Globus pallidus (tissue), 1 donor: Measurements from ENCODE around the gene BEGAIN.
"Not testable (repeated sequence)": the region's sequence is repeated elsewhere in the genome, so short reads cannot be mapped to it uniquely, and the experiment has no call there.

Experiments
- DNase-seq: peaks from one replicate; pipeline ENCODE4 v3.0.0-alpha.2; 2015; ENCODE audit warnings: low spot score

The BEGAIN gene

DNA sequence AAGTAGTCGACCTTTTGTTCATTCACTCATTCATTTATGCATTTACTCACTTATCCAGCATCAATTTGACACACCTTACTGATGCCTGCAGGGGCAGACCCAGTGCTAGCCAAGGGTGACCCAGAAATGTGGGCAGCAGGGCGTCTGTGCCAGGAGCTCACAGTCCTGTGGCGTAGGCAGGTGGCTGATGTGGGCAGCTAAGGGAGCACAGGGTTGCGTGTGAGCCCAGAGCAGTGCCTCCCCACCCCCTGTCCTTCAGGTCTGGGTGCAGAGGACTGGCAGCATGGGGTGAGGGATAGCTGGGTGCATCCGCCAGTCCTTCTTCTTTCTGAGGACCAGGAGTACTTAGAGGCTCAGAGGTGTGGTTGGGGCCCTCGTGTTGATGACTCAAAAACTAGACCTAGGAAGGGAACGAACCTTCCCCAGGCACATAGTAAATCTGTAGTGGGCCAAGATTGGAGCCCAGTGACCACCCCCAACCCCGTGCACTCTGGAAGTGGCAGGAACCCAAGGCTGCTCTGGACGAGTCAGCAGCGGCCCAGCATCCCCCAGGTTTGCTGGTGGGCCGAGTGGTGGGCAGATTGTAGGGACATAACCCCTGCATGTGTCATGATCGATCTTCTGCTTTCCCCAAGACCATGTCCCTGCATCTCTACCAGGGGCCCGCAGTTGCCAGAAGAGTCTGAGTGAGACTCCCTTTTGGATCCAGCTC lies 63.9 kb downstream of the BEGAIN start:
- DNase-seq: no peak

DNA sequence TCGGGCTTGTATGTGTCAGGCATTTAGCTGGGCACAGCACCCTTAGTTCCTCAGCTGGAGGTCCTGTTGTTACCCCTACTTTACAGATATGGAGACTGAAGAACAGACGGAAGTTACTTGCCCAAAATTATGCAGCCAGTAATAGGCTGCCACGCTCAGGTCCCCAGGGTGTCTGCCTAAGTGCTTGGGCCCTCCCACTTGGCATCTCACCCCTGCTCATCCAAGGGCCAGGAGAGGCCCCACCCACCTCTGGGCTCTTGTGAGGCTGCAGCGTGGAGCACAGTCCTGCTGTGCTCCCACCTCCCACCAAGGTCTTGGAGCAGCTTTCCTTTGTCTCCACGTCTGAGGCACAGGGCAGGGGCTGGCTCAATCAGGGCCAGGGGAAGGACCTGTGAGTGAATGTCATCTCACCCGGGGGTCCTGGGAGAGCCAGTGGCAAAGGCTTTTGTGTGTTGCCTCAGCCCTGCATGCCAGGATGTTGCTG lies 64.6 kb downstream of the BEGAIN start:
- no peak for DNase-seq

DNA sequence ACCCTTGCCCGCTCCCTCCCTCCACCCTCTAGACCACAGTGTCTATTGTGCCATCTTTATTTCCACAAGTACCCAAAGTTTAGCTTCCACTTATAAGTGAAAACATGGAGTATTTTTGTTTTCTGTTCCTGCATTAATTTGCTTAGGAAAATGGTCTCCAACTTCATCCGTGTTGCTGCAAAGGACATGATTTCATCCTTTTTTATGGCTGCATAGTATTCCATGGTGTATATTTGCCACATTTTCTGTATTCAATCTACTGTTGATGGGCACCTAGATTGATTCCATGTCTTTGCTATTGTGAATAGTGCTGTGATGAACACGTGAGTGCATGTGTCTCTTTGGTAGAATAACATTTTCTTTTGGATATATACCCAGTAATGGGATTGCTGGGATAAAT lies 81.2 kb downstream of the BEGAIN start:
- not testable (repeated sequence) for DNase-seq

GRCh38 chr14:100504372-100505078 lies 82.7 kb downstream of the BEGAIN start:
- DNase-seq: no peak

DNA sequence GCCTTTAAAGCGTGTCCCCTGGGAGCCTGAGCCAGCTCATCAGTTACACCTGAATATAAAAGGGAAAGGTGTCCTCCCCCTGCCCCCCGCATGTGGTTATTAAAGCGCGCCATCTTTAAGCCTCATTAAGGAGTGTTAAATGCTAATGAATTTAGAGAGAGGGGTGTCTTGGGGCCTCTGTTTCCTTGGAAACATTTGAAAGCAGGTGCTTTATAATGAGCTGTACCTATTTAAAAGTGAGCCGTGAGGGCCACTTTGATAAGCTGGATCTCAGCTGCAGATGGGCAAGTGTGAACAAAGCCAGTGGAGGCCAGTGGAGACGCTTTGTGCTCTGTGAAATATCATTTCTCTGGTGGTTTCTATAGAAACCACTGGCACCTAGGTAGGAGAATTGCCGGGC lies 84.0 kb downstream of the BEGAIN start:
- no peak for DNase-seq

DNA sequence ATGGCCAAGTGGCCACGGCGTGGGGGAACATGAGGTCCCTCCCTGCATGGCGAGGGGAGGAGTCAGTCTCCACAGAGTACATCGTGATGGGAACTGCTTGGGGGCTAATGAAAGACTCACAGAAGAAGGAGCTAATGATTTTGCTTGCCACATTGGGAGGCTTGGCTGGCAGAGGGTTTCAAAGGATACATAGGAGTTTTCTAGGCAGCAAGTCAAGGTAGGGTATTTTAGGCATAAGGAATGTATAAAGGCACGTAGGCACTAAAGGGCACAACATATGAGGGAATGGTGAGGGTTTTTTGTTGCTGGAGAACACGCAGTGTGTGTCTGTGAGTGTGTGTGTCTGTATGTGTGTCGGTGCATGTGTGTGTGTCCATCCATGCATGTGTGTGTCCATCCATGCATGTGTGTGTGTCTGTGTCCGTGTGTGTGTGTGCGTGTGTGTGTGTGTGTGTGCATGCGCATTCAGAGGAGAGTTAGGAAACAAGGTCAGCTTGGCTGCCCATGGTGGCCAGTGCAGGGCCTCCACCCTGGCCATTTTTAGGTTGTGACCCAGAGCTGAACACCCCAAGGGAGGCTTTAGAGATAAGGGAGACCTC lies 84.5 kb downstream of the BEGAIN start:
- no peak for DNase-seq

GRCh38 chr14:100500128-100500527 lies 87.1 kb downstream of the BEGAIN start:
- DNase-seq: no peak

DNA sequence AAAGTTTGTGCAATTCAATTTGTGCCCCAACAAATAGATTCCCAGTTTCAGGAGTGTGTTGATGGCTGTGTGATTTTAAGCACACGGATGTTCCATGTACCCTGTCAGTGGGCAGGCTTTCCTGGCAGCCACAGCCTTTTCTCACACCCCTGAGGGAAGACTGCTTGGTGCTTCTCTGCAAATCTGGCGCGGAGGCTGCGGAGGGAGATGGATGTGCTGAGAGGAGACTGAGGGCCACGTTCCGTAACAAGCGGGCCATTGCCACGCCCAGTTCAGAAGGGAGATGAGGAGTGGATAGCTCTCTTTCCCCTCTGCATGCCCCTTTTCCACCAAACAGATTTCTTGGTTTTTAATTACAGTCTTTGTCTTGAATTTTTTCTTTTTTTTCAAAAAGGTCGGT lies 89.1 kb downstream of the BEGAIN start:
- DNase-seq: no peak

GRCh38 chr14:100495917-100496316 lies 91.3 kb downstream of the BEGAIN start:
- no peak for DNase-seq

- DNase-seq: no peak
Observed at GRCh38 chr14:100494645-100495044, 92.6 kb downstream of the BEGAIN start.

GRCh38 chr14:100490252-100490651 lies 97.0 kb downstream of the BEGAIN start:
- no peak for DNase-seq

GRCh38 chr14:100488057-100488456 lies 99.2 kb downstream of the BEGAIN start:
- no peak for DNase-seq

DNA sequence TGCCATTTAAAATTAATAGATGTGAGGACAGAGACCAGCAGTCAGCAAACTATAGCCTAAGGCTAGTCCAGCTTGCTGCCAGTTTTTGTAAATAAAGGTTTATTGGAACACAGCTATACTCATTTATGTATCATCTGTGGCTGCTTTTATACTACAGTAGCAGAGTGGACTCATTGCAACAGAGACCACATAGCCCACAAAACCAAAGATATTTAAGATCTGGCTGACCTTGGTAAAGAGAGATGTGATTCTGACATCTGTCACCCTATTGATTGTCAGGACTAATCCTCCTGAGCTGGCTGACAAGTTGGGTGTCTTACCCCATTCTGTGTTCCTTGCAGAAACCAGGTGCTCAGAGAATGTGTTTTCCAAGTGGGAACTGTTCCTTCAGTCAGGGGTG lies 99.9 kb downstream of the BEGAIN start:
- DNase-seq: no peak
